Measurements from ENCODE around the gene GJA4. TPM values are rescaled to one million over a fixed set of nuclear protein-coding genes. Genes with fewer than 3 reads are reported as not detected.

The GJA4 gene
- total and polyA plus RNA-seq, 2 experiments from 2014 or later = 2.5 to 3.7 TPM

GRCh38 chr1:34774957-34775356 is 17.8 kb upstream of the GJA4 start:
- H3K27ac ChIP-seq = no peak overlapping the region
- no peaks in the 10 kb centered on the region for H3K9me3 ChIP-seq (ENCODE audit: low read depth)
- H2AFZ ChIP-seq = no peak overlapping the region
- H3K4me1 ChIP-seq (ENCODE audit: insufficient read depth) = no peaks in the 10 kb centered on the region
- H3K36me3 ChIP-seq (replicated peaks; ENCODE audit: insufficient read depth, low read depth) = no peaks in the 10 kb centered on the region
- H3K9me2 ChIP-seq (replicated peaks; ENCODE audit: insufficient read depth) = no peaks in the 10 kb centered on the region
- no peaks in the 10 kb centered on the region for H3K27me3 ChIP-seq
- H3K4me2 ChIP-seq = no peak overlapping the region
- no peak for TF ChIP-seq EZH2 (IDR thresholded peaks at IDR 0.05; ENCODE audit: borderline replicate concordance)
- TF ChIP-seq CTCF (IDR thresholded peaks at IDR 0.05; ENCODE audit: poor library complexity) = no peak
- no peak for TF ChIP-seq EZH2phosphoT487 (IDR thresholded peaks at IDR 0.05; ENCODE audit: low read depth, severe bottlenecking, unreplicated experiment)
- 74% methylated on average over 8 of the region's 8 CpGs for WGBS (ENCODE audit: low lambda C conversion rate, missing lambda C conversion rate)
- DNase-seq (ENCODE audit: low spot score) = no peak
- no peaks in the 10 kb centered on the region for H4K20me1 ChIP-seq (ENCODE audit: insufficient read depth, poor library complexity, severe bottlenecking)
- no peaks in the 10 kb centered on the region for H3K79me2 ChIP-seq
- H3K4me3 ChIP-seq = no peak overlapping the region

GRCh38 chr1:34776911-34777310 is 15.9 kb upstream of the GJA4 start:
- Histone ChIP-seq H3K27ac (no peak overlapping the region), H3K4me1 (ENCODE audit: insufficient read depth) (peaks cover 15% of the 10 kb centered on the region), H3K4me2 (no peak overlapping the region), H3K4me3 (no peak overlapping the region), H3K27me3 (peaks cover 18% of the 10 kb centered on the region), H3K79me2 (no peaks in the 10 kb centered on the region), H4K20me1 (ENCODE audit: insufficient read depth, poor library complexity, severe bottlenecking) (no peaks in the 10 kb centered on the region), H3K36me3 (replicated peaks; ENCODE audit: insufficient read depth, low read depth) (no peaks in the 10 kb centered on the region), H3K9me2 (replicated peaks; ENCODE audit: insufficient read depth) (no peaks in the 10 kb centered on the region), H3K9me3 (ENCODE audit: low read depth) (no peaks in the 10 kb centered on the region), H2AFZ (no peak overlapping the region)
- DNase-seq (ENCODE audit: low spot score) = no peak
- TF ChIP-seq EZH2 (IDR thresholded peaks at IDR 0.05; ENCODE audit: borderline replicate concordance) (no peak), EZH2phosphoT487 (IDR thresholded peaks at IDR 0.05; ENCODE audit: low read depth, severe bottlenecking, unreplicated experiment) (no peak), CTCF (IDR thresholded peaks at IDR 0.05; ENCODE audit: poor library complexity) (no peak)
- WGBS (ENCODE audit: low lambda C conversion rate, missing lambda C conversion rate) = 81% methylated on average over 3 of the region's 3 CpGs

GRCh38 chr1:34777519-34778321 is 15.1 kb upstream of the GJA4 start:
- no peaks in the 10 kb centered on the region for H3K79me2 ChIP-seq
- 63% methylated on average over 6 of the region's 10 CpGs for WGBS (ENCODE audit: low lambda C conversion rate, missing lambda C conversion rate)
- TF ChIP-seq EZH2 (IDR thresholded peaks at IDR 0.05; ENCODE audit: borderline replicate concordance) (no peak), CTCF (IDR thresholded peaks at IDR 0.05; ENCODE audit: poor library complexity) (no peak), EZH2phosphoT487 (IDR thresholded peaks at IDR 0.05; ENCODE audit: low read depth, severe bottlenecking, unreplicated experiment) (no peak)
- H3K27ac ChIP-seq = no peak overlapping the region
- H3K9me2 ChIP-seq (replicated peaks; ENCODE audit: insufficient read depth) = no peaks in the 10 kb centered on the region
- no peaks in the 10 kb centered on the region for H3K36me3 ChIP-seq (replicated peaks; ENCODE audit: insufficient read depth, low read depth)
- H3K9me3 ChIP-seq (ENCODE audit: low read depth) = no peaks in the 10 kb centered on the region
- no peaks in the 10 kb centered on the region for H4K20me1 ChIP-seq (ENCODE audit: insufficient read depth, poor library complexity, severe bottlenecking)
- peaks cover 25% of the 10 kb centered on the region for H3K27me3 ChIP-seq
- DNase-seq (ENCODE audit: low spot score) = no peak
- H2AFZ ChIP-seq = no peak overlapping the region
- H3K4me3 ChIP-seq = no peak overlapping the region
- peaks cover 20% of the 10 kb centered on the region for H3K4me1 ChIP-seq (ENCODE audit: insufficient read depth)
- H3K4me2 ChIP-seq = no peak overlapping the region
